ENCODE measurements around the gene GLRX5.

GLRX5 gene

GRCh38 chr14:95557291-95557690 lies 22.4 kb downstream of the GLRX5 start:
- H3K27ac Mint-ChIP-seq: no peak overlapping the region
- H3K27me3 Mint-ChIP-seq (ENCODE audit: low read depth): peaks cover 5% of the 10 kb centered on the region
- H3K4me1 Mint-ChIP-seq: no peaks in the 10 kb centered on the region
- no peaks in the 10 kb centered on the region for H3K9me3 Mint-ChIP-seq
- H3K36me3 Mint-ChIP-seq (ENCODE audit: low read depth): no peaks in the 10 kb centered on the region
- TF ChIP-seq, protein P1, sequence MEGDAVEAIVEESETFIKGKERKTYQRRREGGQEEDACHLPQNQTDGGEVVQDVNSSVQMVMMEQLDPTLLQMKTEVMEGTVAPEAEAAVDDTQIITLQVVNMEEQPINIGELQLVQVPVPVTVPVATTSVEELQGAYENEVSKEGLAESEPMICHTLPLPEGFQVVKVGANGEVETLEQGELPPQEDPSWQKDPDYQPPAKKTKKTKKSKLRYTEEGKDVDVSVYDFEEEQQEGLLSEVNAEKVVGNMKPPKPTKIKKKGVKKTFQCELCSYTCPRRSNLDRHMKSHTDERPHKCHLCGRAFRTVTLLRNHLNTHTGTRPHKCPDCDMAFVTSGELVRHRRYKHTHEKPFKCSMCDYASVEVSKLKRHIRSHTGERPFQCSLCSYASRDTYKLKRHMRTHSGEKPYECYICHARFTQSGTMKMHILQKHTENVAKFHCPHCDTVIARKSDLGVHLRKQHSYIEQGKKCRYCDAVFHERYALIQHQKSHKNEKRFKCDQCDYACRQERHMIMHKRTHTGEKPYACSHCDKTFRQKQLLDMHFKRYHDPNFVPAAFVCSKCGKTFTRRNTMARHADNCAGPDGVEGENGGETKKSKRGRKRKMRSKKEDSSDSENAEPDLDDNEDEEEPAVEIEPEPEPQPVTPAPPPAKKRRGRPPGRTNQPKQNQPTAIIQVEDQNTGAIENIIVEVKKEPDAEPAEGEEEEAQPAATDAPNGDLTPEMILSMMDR (IDR thresholded peaks at IDR 0.05; ENCODE audit: unreplicated experiment in 3 of 3): no peak
- H3K4me3 Mint-ChIP-seq: no peak overlapping the region

- H3K4me3 Mint-ChIP-seq: no peak overlapping the region
- no peaks in the 10 kb centered on the region for H3K36me3 Mint-ChIP-seq (ENCODE audit: low read depth)
- no peak overlapping the region for H3K27ac Mint-ChIP-seq
- H3K9me3 Mint-ChIP-seq: no peaks in the 10 kb centered on the region
- TF ChIP-seq, protein P1 (IDR thresholded peaks at IDR 0.05; ENCODE audit: unreplicated experiment in 3 of 3): no peak
- H3K27me3 Mint-ChIP-seq (ENCODE audit: low read depth): peaks cover 5% of the 10 kb centered on the region
- H3K4me1 Mint-ChIP-seq: no peaks in the 10 kb centered on the region
These were observed 23.0 kb downstream of the GLRX5 start for GRCh38 chr14:95557832-95558231.

- TF ChIP-seq, protein P1 (IDR thresholded peaks at IDR 0.05; ENCODE audit: unreplicated experiment in 3 of 3): no peak
- no peak overlapping the region for H3K4me3 Mint-ChIP-seq
- H3K27me3 Mint-ChIP-seq (ENCODE audit: low read depth): peaks cover 5% of the 10 kb centered on the region
- H3K27ac Mint-ChIP-seq: no peak overlapping the region
- H3K4me1 Mint-ChIP-seq: no peaks in the 10 kb centered on the region
- H3K36me3 Mint-ChIP-seq (ENCODE audit: low read depth): no peaks in the 10 kb centered on the region
- no peaks in the 10 kb centered on the region for H3K9me3 Mint-ChIP-seq
These were observed 24.4 kb downstream of the GLRX5 start for GRCh38 chr14:95559203-95559602.

GRCh38 chr14:95561001-95561412 lies 26.2 kb downstream of the GLRX5 start:
- TF ChIP-seq, protein P1 (IDR thresholded peaks at IDR 0.05; ENCODE audit: unreplicated experiment in 3 of 3): peak; percentile 99
- no peaks in the 10 kb centered on the region for H3K36me3 Mint-ChIP-seq (ENCODE audit: low read depth)
- no peaks in the 10 kb centered on the region for H3K4me1 Mint-ChIP-seq
- H3K27me3 Mint-ChIP-seq (ENCODE audit: low read depth): peaks cover 6% of the 10 kb centered on the region
- H3K4me3 Mint-ChIP-seq: no peak overlapping the region
- H3K27ac Mint-ChIP-seq: peak overlapping the region in 1 of 3 experiments; percentile 11
- H3K9me3 Mint-ChIP-seq: no peaks in the 10 kb centered on the region

DNA sequence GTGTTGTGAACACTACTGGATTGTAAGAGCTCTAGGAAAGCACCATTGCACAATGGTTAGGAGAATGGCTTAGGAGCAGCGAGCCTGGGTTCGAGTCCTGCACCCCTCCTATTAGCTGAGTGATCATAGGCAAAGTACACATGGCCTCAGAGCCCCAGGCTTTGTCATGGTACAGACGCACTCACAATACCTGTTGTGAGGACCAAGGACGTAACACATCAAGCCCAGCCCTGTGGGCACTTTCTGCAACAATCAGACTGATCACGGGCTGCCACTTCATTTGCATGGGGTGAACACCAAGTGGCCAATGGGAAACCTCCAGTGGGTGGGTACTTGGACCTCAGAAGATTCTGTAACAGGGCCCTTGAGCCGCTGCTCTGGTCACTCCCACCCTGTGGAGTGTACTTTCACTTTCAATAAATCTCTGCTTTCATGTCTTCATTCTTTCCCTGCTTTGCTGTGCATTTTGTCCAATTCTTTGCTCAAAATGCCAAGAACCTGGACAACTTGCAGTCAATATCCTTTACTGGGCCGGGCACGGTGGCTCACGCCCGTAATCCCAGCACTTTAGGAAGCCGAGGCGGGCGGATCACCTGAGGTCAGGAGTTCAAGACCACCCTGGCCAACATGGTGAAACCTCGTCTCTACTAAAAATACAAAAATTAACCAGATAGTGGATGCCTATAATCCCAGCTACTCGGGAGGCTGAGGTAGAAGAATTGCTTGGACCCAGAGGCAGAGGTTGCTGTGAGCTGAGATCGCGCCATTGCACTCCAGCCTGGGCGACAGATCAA lies 28.2 kb downstream of the GLRX5 start:
- TF ChIP-seq, protein P1 (IDR thresholded peaks at IDR 0.05; ENCODE audit: unreplicated experiment in 3 of 3): no peak
- Mint-ChIP-seq H3K27me3 (ENCODE audit: low read depth) (peaks cover 9% of the 10 kb centered on the region), H3K27ac (no peak overlapping the region), H3K36me3 (ENCODE audit: low read depth) (no peaks in the 10 kb centered on the region), H3K4me3 (no peak overlapping the region), H3K4me1 (no peaks in the 10 kb centered on the region), H3K9me3 (no peaks in the 10 kb centered on the region)

DNA sequence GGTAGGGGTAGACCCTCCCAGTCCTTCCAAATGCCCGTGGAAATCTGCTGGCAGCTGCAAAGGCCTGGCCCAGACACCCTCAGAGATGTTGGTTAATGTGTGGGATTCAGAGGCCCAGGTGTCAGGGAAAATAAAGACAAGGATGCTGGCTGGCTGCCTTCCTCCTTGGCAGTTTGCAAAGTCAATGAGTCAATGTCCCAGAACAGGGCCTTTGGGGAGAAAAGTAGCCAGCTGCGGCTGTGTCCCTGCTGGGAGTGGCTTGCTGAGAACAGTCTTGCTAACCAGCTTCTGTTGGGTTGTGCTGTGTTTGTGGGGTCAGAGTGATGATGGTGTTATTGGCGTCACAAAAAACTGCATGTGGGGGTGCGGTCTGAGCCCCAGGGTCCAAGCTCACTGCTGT lies 29.2 kb downstream of the GLRX5 start:
- TF ChIP-seq, protein P1 (IDR thresholded peaks at IDR 0.05; ENCODE audit: unreplicated experiment in 3 of 3): no peak
- Mint-ChIP-seq H3K4me3 (no peak overlapping the region), H3K9me3 (no peaks in the 10 kb centered on the region), H3K4me1 (no peaks in the 10 kb centered on the region), H3K27me3 (ENCODE audit: low read depth) (peaks cover 9% of the 10 kb centered on the region), H3K27ac (no peak overlapping the region), H3K36me3 (ENCODE audit: low read depth) (no peaks in the 10 kb centered on the region)

All from nephron (organoid).